ENCODE data around the gene MASP2.

- TF ChIP-seq EZH2 (IDR thresholded peaks at IDR 0.05; ENCODE audit: low read length, missing control alignments) (no peak), CTCF (conservative IDR thresholded peaks at IDR 0.05 in 1 of 2, IDR thresholded peaks at IDR 0.05 in 1 of 2; ENCODE audit: low read depth in 1 of 2, low read length in 2 of 2) (no peak)
Measured at GRCh38 chr1:11042995-11043874, 3.8 kb downstream of the MASP2 start.

Measured in fibroblast of lung (primary cell).